ENCODE measurements around the gene DENND4A. TPM values are rescaled to one million over a fixed set of nuclear protein-coding genes. Genes with fewer than 3 reads are reported as not detected.
"Not testable (repeated sequence)": the region's sequence is repeated elsewhere in the genome, so short reads cannot be mapped to it uniquely, and the experiment has no call there.

Gene DENND4A
- polyA plus RNA-seq, 3 donors = 7.7 to 13.2 (median 8.5) TPM

DNA sequence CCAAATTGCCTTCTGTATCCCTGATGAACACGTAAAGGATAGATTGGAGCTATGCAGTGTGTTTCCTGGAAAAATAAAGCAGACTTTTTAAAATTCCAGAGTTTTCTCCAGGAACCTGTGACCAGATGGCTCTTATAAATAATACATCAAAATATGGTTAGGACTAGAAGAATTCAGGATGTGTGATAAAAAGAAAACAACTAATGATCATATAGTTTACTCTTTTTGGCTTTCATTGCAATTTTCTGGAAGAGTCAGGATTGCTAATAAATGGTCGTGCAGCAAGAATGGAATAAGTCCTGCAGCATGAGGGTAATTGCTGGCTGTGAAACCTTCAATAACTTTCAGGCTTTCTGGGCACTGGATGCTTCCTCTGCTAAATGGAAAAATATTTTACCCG is 30.2 kb upstream of the DENND4A start:
- WGBS, 3 donors = 84 to 90% (median 87%) methylated on average over 3 of the region's 3 CpGs
- no peak overlapping the region for H3K27ac ChIP-seq (ENCODE audit: low read depth, low read length)

DNA sequence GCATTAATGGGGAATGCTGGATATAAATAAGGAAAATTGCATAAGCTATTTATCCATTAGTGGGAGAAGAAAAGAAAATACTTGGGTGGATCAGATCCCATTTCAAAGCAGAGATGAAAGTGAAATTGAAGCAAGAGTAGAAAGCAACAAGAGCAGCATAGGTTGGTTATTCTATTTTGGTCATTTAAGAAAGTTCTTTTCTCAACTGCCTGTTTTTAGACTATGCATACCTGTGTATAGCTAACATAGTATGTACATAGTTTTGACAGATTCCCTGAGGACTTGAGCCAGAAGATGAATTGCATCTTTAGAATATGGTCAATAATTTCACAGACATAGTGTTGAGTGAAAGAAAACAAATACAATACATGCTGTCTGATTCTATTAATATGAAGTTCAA is 29.0 kb upstream of the DENND4A start:
- H3K27ac ChIP-seq (ENCODE audit: low read depth, low read length) = no peak overlapping the region

DNA sequence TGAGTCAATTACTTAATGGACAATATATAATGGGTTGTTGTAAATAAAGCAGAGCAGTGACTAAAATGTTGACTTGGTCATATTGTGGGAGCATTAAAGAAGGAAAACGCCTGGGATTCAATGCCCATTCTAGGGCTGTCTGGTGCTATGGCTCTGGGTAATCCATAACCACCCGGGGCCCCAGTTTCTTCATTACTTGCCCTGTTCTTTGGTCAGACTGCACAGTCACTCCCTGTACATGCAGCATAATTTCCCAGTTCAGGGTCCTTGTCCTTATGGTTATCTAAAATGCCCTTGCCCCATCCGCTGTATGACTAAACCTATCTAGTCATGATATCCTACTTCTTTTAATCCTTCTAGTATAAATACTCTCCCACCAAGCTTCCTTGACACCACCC is 27.5 kb upstream of the DENND4A start:
- H3K27ac ChIP-seq (ENCODE audit: low read depth, low read length) = no peak overlapping the region
- 93 to 94% (median 93%) methylated on average over 3 of the region's 3 CpGs for WGBS, 3 donors

DNA sequence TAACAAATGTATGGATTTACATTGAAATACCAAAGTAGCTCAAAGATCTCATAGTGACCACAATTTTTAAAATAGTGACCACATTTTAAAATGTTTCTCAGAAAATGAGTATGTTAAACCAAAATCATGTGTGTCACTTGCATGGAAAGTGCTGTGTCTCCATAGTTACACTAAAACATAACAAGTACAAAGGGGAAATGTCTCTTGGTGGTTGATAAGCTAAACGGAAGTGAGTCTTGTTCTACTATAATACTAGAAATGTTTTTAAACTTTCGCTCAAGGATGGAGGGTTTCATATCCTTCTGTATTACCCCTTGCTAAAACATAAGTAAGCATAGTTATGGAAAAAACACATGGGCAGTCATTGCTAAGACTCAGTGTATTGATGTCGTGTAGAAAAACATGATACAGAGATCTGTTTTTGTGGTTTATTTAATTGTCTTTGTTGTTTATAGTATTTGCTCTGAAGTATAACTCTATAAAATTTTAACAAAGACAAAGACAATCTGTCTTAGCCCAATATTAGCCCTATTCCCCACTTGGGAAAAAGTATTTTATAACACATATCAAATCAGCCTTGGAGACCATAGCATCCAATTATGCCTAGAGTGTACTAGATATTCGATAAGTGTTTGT is 27.0 kb upstream of the DENND4A start:
- 36 to 72% (median 41%) methylated on average over 4 of the region's 4 CpGs for WGBS, 3 donors
- H3K27ac ChIP-seq (ENCODE audit: low read depth, low read length) = no peak overlapping the region

DNA sequence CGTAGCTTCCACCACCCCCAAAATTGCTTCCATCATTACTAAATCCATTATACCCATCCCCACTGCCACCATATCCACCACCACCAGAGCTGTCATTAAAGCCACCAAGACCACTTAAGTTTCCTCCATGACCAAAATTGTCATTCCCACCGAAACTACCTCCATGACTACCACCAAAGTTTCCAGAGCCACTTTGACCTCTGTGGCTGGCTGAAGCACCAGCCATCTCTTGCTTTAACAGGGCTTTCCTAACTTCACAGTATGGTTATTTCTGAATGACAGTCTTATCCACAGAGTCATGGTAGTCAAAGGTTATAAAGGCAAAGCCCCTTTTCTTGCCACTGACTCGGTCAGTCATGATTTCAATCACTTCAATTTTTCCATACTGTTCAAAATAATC is 24.3 kb upstream of the DENND4A start:
- 90 to 97% (median 96%) methylated on average over 3 of the region's 3 CpGs for WGBS, 3 donors
- no peak overlapping the region for H3K27ac ChIP-seq (ENCODE audit: low read depth, low read length)

DNA sequence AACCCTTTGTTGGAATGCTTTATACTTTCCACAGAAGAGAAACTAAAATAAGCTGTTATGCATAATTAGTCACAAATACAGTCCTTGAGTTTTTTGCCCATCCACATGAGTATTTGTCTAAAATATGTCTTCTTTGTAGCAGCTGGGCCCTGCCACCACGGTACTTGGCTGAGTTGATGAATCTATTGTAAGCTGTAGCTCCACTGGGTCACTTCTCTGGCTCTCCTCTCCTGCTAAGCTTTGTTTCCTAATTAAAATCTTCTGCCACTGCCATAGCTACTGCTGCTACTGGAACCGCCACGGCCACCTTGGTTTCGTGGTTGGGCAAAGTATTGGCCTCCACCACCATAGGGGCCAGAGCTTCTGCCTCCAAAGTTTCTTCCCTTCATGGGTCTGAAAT is 23.9 kb upstream of the DENND4A start:
- H3K27ac ChIP-seq (ENCODE audit: low read depth, low read length) = not testable (repeated sequence)
- WGBS, 3 donors = 65 to 86% (median 69%) methylated on average over 4 of the region's 4 CpGs

DNA sequence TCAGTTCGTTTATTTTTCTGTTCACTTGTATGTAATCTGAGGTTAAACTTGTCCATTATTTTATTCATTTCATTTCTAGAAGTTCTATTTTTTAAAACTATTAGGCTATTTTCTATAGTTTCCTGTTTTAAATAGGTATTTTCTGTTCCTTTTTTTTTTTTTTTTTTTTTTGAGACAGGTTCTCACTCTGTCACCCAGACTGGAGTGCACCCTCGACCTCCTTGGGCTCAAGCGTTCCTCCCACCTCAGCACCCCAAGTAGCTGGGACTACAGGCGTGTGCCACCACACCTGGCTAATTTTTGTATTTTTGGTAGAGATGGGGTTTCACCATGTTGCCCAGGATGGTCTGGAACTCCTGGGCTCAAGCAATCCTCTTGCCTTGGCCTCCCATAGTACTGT is 22.2 kb upstream of the DENND4A start:
- not testable (repeated sequence) for H3K27ac ChIP-seq (ENCODE audit: low read depth, low read length)
- 68 to 82% (median 71%) methylated on average over 4 of the region's 4 CpGs for WGBS, 3 donors

DNA sequence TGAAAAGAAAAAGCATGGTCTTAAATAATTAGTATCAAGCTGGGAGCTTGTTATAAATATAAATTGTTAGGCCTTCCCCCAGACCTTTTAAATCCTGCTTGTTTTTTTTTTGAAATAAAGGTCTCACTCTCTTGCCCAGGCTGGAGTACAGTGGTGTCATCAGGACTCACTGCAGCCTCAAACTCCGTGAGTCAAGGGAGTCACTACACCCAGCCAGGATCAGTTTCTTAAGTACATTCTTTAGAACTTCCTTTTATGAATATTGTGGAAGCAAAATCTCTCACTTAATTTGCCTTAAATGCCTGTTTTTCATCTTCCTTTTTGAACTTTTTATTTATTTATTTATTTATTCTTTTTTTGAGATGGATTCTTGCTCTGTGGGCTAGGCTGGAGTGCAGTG is 20.8 kb upstream of the DENND4A start:
- 89 to 94% (median 89%) methylated on average over 1 of the region's 1 CpG for WGBS, 3 donors
- H3K27ac ChIP-seq (ENCODE audit: low read depth, low read length) = no peak overlapping the region

DNA sequence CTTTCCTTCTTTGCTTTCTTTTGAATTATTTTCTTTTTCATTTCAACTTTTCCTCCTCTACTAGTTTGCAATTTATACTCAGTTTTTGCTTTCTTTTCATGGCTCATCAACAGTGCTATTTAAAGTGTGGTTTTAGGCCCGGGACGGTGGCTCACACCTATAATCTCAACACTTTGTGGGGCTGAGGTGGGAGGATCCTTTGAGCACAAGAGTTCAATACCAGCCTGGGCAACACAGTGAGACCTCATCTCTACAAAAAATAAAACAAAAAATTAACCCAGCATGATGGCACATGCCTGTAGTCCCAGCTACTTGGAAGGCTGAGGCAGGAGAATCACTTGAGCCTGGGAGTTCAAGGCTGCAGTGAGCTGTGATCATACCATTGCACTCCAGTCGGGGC is 20.4 kb upstream of the DENND4A start:
- WGBS, 3 donors = 61 to 78% (median 62%) methylated on average over 3 of the region's 3 CpGs
- no peak overlapping the region for H3K27ac ChIP-seq (ENCODE audit: low read depth, low read length)

DNA sequence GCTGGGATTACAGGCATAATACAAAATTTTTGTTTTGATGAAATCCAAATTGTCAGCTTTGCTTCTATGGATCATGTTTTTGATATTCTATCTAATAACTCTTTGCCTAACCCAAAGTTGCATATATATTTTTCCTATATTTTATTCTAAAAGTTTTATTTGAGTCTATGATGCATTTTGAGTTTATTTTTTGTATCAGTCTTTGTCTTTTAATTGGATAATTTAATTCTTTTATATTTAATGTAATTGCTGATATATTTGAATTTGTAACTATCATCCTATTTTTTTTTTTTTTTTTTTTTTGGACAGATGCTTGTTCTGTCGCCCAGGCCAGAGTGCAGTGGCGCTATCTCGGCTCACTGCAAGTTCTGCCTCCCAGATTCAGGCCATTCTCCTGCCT is 19.7 kb upstream of the DENND4A start:
- WGBS, 3 donors = 95 to 100% (median 98%) methylated on average over 3 of the region's 3 CpGs
- H3K27ac ChIP-seq (ENCODE audit: low read depth, low read length) = no peak overlapping the region

DNA sequence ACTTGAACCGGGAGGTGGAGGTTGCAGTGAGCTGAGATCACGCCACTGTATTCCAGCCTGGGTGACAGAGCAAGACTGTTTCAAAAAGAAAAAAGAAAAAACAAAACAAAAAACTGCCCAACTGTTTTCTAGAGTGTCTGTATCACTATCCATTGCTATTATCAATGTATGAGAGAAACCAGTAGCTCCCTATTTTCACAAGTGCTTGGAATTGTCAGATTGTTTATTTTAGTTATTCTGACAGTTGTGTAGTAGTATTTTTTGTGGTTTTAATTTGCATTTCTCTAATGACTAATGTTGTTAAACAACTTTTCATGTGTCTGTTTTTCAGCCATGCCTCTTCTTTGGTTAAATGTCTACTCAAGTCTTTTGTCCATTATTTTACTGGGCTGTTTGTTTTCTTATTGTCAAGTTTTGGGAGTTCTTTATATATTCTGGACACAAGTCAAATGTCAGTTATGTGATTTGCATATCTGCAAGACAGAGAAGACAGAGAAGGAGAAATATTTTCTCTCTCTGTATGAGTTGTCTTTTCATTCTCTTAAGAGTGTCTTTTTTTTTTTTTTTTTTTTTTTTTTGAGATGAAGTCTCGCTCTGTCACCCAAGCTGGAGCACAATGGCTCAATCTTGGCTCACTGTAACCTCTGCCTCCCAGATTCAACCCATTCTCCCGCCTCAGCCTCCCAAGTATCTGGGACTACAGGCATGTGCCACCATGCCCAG is 19.1 kb upstream of the DENND4A start:
- H3K27ac ChIP-seq (ENCODE audit: low read depth, low read length) = not testable (repeated sequence)
- 95% methylated on average over 4 of the region's 4 CpGs for WGBS, 3 donors

DNA sequence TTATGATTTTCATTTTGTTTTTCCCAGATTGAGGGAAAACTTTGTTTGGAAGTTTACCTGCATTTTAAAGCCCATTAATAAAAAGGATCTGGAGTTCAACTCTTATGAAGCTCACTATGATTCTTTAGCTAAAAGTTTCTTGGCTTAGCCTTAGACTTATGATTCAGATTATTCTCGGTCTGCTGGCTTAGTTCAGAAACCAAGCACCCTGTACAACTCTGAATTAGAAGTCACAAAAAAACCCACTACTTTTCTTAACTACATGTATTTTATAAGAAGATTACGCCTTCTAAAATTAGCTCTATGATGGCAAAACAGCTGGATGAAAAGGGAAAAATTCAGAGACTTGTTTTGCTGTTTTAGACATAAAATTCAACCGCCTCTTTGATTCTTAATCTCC is 14.3 kb upstream of the DENND4A start:
- no peak overlapping the region for H3K27ac ChIP-seq (ENCODE audit: low read depth, low read length)
- WGBS, 3 donors = 56 to 71% (median 69%) methylated on average over 3 of the region's 3 CpGs

DNA sequence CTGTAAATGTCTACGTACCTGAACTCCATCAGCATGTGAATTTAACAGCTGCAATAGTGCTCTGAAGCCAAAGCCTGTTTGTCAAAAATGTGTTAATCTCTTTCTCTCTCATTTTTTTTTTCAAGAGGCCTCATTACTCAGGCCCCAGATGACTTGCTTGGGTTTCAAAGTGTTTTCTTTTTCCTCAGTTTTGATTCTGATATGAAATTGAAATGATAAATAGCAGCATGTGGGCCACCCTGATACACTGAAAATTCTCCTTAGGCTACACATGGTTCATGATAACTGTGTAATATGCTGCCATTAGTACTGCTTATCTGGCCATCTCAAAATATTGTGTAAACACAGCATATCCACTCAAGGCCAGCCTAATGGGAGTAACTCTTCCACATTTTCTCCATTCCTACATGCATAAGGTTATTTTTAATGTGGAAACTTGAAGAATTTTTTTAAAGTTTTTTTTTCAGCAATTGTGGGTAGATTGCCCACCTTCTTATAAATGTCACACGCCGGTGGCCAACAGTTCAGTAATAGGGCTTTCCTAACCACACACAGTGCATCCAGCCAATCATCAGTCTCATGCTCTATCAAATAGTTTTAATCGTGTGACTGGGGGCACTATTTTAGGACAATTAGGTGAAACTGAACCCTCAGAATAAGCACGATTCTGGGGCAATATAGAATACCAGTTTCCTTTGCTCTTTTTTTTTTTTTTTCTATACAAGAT is 13.1 kb upstream of the DENND4A start:
- H3K27ac ChIP-seq (ENCODE audit: low read depth, low read length) = no peak overlapping the region
- WGBS, 3 donors = 35 to 73% (median 64%) methylated on average over 5 of the region's 5 CpGs

DNA sequence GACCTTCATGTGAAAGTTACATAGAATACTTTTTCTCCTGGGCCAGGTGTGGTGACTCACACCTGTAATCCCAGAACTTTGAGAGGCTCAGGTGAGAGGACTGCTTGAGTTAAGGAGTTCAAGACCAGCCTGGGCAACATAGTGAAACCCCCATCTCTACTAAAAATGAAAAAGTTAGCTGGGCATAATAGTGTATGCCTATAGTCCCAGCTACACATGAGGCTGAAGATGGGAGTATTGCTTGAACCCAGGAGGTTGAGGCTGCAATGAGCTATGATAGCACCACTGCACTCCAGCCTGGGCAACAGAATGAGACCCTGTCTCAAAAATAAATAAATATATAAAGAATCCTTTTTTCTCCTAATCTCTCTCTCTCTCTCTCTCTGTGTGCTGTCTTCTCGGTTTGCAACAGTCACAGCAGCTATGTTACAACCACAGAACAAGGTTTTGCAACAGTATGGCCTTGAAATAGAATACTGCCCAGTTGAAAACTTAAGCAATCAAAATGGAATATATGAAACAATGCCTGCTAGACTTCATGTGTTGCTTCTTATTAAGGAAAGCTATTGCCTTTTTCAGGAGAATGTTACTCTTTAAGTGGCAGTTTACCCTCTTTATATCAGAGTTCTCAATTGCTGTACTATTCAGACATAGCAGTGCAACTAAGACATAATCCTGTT is 12.3 kb upstream of the DENND4A start:
- H3K27ac ChIP-seq (ENCODE audit: low read depth, low read length) = no peak overlapping the region
- WGBS, 3 donors = 21 to 60% (median 43%) methylated on average over 1 of the region's 1 CpG

DNA sequence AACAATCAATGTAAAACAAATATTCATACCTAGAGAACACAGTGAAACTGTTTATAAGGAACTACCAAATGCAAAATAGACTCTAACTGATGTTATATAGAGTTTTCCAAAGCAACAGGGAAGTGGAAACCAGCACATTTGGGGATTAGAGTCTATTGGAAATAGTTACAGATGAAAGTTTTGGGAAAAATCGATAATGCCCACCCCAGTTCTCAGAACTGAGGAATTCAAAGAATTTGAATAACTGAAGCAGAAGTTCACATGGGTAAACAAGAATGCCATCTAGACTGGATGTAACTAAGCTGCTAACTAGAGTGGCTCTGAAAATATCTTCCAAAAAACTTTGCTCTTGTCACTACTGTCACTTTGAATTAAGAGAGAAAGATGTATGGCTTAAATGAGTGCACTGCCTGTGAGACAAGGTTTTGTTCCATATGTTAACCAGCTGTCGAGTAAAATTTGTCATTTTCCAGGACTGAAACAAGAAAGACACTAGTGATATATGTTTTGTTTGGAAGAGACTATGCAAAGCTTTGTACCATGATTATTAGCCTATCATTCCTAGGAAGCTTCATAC is 9.2 kb upstream of the DENND4A start:
- H3K27ac ChIP-seq (ENCODE audit: low read depth, low read length) = no peak overlapping the region
- 43 to 68% (median 61%) methylated on average over 2 of the region's 2 CpGs for WGBS, 3 donors

DNA sequence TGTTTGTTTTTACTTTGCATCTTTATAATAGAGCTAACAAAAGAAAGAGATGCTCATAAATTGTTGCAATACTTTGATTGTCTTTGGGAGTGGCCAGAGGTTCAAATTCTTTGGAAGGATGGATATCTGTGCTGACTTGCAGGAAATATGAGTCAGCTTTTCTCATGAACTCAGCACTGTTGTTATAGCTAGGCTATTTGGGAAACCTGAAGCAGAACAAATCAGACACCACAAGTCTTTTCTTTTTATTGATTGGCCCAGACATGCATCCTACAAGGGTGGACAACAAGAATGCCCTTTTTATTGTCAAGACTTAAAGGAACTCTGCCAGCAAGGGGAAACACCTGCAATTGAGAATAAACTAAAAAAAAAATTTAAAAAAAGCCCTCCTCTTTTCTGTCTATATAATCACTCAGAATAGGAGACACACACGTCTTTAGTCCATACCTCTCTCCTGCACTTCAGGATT is 4.6 kb upstream of the DENND4A start:
- WGBS, 3 donors = 40 to 83% (median 70%) methylated on average over 1 of the region's 1 CpG
- no peak overlapping the region for H3K27ac ChIP-seq (ENCODE audit: low read depth, low read length)

DNA sequence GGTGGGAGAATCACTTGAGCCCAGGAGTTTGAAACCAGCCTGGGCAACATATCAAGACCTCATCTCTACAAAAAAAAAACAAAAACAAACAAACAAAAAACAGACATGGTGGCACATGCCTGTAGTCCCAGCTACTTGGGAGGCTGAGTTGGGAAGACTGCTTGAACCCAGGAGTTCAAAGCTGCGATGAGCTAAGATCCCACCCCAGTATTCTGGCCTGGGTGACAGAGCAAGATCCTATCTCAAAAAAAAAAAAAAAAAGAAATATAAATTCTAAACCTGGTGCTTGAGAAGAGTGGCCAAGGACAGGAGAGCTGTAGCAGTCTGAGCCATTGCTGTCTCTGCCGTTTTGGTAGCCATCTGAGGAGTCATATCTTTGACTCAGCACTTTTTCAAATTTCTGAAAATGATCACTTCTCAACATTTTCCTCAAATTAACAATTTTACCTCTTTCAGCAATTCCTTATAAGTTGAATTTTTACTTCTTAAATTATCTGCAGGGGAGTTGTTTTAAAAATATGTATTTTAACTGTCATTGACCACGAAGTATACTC is 3.6 kb upstream of the DENND4A start:
- WGBS, 3 donors = 69 to 73% (median 71%) methylated on average over 3 of the region's 3 CpGs
- no peak overlapping the region for H3K27ac ChIP-seq (ENCODE audit: low read depth, low read length)

DNA sequence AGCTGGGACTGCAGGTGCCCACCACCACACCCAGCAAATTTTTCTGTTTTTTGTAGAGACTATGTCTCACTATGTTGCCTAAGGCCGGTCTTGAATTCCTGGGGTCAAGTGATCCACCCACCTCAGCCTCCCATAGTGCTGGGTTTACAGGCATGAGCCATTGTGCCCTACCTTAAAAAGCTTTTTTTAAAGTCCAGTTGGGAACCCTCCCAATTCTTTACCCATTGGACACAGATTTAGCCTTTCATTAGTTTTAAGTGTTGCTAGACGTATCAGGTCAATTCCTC is 1.7 kb upstream of the DENND4A start:
- 95 to 100% (median 97%) methylated on average over 2 of the region's 2 CpGs for WGBS, 3 donors

More for the DNA sequence above, 1.7 kb upstream of the DENND4A start:
- H3K27ac ChIP-seq (ENCODE audit: low read depth, low read length) = no peak overlapping the region
